H9 (cell line): Measurements from ENCODE around the gene CAMKV. TPM values are rescaled to one million over a fixed set of nuclear protein-coding genes. Genes with fewer than 3 reads are reported as not detected.

Experiments used
- DNase-seq: peaks from one replicate; pipeline ENCODE4 v3.0.0-alpha.2; 2017
- H2AFZ ChIP-seq: one replicate; pipeline ENCODE4 v1.6.1; 2013; ENCODE audit warnings: mild to moderate bottlenecking, low read length, control low read depth, moderate library complexity
- H2AK5ac ChIP-seq: 2 replicates; pipeline ENCODE4 v1.6.1; 2013; ENCODE audit warnings: low read length, control low read depth, mixed read lengths; ENCODE audit not compliant: insufficient read length
- H2BK120ac ChIP-seq: one replicate; pipeline ENCODE4 v1.6.1; 2013; ENCODE audit warnings: low read depth, mild to moderate bottlenecking, low read length, control low read depth, inconsistent platforms; ENCODE audit not compliant: poor library complexity, severe bottlenecking
- H2BK12ac ChIP-seq: 2 replicates; pipeline ENCODE4 v1.6.1; 2013; ENCODE audit warnings: low read length, control low read depth, mixed read lengths, low read depth; ENCODE audit not compliant: insufficient read length
- H2BK15ac ChIP-seq: 2 replicates; pipeline ENCODE4 v1.6.1; 2013; ENCODE audit warnings: low read depth, low read length, control low read depth
- H2BK20ac ChIP-seq: one replicate; pipeline ENCODE4 v1.6.1; 2013; ENCODE audit warnings: low read depth, mild to moderate bottlenecking, low read length, control low read depth, inconsistent platforms; ENCODE audit not compliant: poor library complexity, severe bottlenecking
- H2BK5ac ChIP-seq: 2 replicates; pipeline ENCODE4 v1.6.1; 2013; ENCODE audit warnings: low read length, control low read depth, mixed read lengths; ENCODE audit not compliant: insufficient read length
- H3K14ac ChIP-seq: 2 replicates; pipeline ENCODE4 v1.6.1; 2013; ENCODE audit warnings: low read length, control low read depth; ENCODE audit not compliant: insufficient read depth
- H3K18ac ChIP-seq: 2 replicates; pipeline ENCODE4 v1.6.1; 2013; ENCODE audit warnings: low read depth, mild to moderate bottlenecking, mixed read lengths, low read length, control low read depth; ENCODE audit not compliant: insufficient read length
- H3K23ac ChIP-seq: 2 replicates; pipeline ENCODE4 v1.6.1; 2013; ENCODE audit warnings: low read length, control low read depth, mixed read lengths, low read depth; ENCODE audit not compliant: insufficient read length
- H3K23me2 ChIP-seq: 2 replicates; pipeline ENCODE4 v1.6.1; 2013; ENCODE audit warnings: low read depth, mild to moderate bottlenecking, mixed read lengths, low read length, control low read depth; ENCODE audit not compliant: insufficient read length, poor library complexity, severe bottlenecking
- H3K27ac ChIP-seq: 2 replicates; pipeline ENCODE4 v1.5.1; 2013; ENCODE audit warnings: low read length, control low read depth, mixed read lengths, low read depth; ENCODE audit not compliant: insufficient read length
- H3K27me3 ChIP-seq: 2 replicates; pipeline ENCODE4 v1.6.1; 2013; ENCODE audit warnings: low read length, control low read depth, inconsistent platforms; ENCODE audit not compliant: insufficient read depth
- H3K4ac ChIP-seq: 2 replicates; pipeline ENCODE4 v1.6.1; 2013; ENCODE audit warnings: low read depth, mild to moderate bottlenecking, control low read depth, inconsistent platforms, low read length, moderate library complexity
- H3K4me1 ChIP-seq: 2 replicates; pipeline ENCODE4 v1.6.1; 2013; ENCODE audit warnings: low read length, control low read depth, inconsistent platforms; ENCODE audit not compliant: insufficient read depth
- H3K4me2 ChIP-seq: 2 replicates; pipeline ENCODE4 v1.6.1; 2013; ENCODE audit warnings: low read length, control low read depth, mixed read lengths; ENCODE audit not compliant: insufficient read length, insufficient read depth
- H3K56ac ChIP-seq: 2 replicates; pipeline ENCODE4 v1.6.1; 2013; ENCODE audit warnings: low read depth, mild to moderate bottlenecking, mixed read lengths, low read length, control low read depth; ENCODE audit not compliant: insufficient read length
- H3K79me1 ChIP-seq: 2 replicates; pipeline ENCODE4 v1.6.1; 2013; ENCODE audit warnings: low read depth, mild to moderate bottlenecking, moderate library complexity, low read length, control low read depth, inconsistent platforms; ENCODE audit not compliant: insufficient read depth, poor library complexity, severe bottlenecking
- H3K79me2 ChIP-seq: 2 replicates; pipeline ENCODE4 v1.6.1; 2013; ENCODE audit warnings: low read length, control low read depth, inconsistent platforms; ENCODE audit not compliant: insufficient read depth
- H3K9ac ChIP-seq: 2 replicates; pipeline ENCODE4 v1.6.1; 2013; ENCODE audit warnings: low read length, control low read depth, mixed read lengths; ENCODE audit not compliant: insufficient read length; ENCODE audit errors: extremely low read depth
- H3K9me3 ChIP-seq: one replicate; pipeline ENCODE4 v1.6.1; 2013; ENCODE audit warnings: low read depth, low read length, inconsistent platforms; ENCODE audit not compliant: control insufficient read depth
- H3T11ph ChIP-seq: one replicate; pipeline ENCODE4 v1.6.1; 2013; ENCODE audit warnings: mild to moderate bottlenecking, low read length, control low read depth, inconsistent platforms
- H4K20me1 ChIP-seq: one replicate; pipeline ENCODE4 v1.6.1; 2013; ENCODE audit not compliant: control insufficient read depth, insufficient read length, insufficient read depth
- H4K5ac ChIP-seq: 2 replicates; pipeline ENCODE4 v1.6.1; 2013; ENCODE audit warnings: low read depth, mild to moderate bottlenecking, mixed read lengths, low read length, control low read depth; ENCODE audit not compliant: insufficient read length
- H4K8ac ChIP-seq: replicated peaks from 2 replicates; pipeline ENCODE4 v1.6.1; 2013; ENCODE audit warnings: low read length, control low read depth, mixed read lengths, low read depth; ENCODE audit not compliant: insufficient read length
- H4K91ac ChIP-seq: 2 replicates; pipeline ENCODE4 v1.6.1; 2013; ENCODE audit warnings: low read depth, mild to moderate bottlenecking, moderate library complexity, mixed read lengths, low read length, control low read depth; ENCODE audit not compliant: insufficient read length
- H3K27ac Mint-ChIP-seq, 3 experiments: 2 replicates in 2 of 3; 3 replicates in 1 of 3; pipeline ENCODE4 v1.8.0; 2020 to 2021; ENCODE audit warnings: mixed read lengths in 3 of 3, mild to moderate bottlenecking in 1 of 3, moderate library complexity in 1 of 3
- H3K27me3 Mint-ChIP-seq: 2 replicates; pipeline ENCODE4 v1.8.0; 2021; ENCODE audit warnings: low read depth, mild to moderate bottlenecking, moderate library complexity, mixed read lengths
- H3K36me3 Mint-ChIP-seq, 3 experiments: 2 replicates in 2 of 3; 3 replicates in 1 of 3; pipeline ENCODE4 v1.8.0; 2020 to 2021; ENCODE audit warnings: low read depth in 3 of 3, mixed read lengths in 3 of 3; ENCODE audit not compliant: insufficient read depth in 1 of 3
- H3K4me1 Mint-ChIP-seq, 2 experiments: 2 replicates each; pipeline ENCODE4 v1.8.0; 2020; ENCODE audit warnings: mixed read lengths in 2 of 2
- H3K4me3 Mint-ChIP-seq, 2 experiments: 2 replicates in 1 of 2; 3 replicates in 1 of 2; pipeline ENCODE4 v1.8.0; 2020 to 2021; ENCODE audit warnings: mild to moderate bottlenecking in 2 of 2, mixed read lengths in 2 of 2, moderate library complexity in 1 of 2
- H3K9me3 Mint-ChIP-seq, 2 experiments: 2 replicates in 1 of 2; 3 replicates in 1 of 2; pipeline ENCODE4 v1.8.0; 2020; ENCODE audit warnings: mild to moderate bottlenecking in 2 of 2, mixed read lengths in 2 of 2, moderate library complexity in 1 of 2
- WGBS: extraction: QIAGEN DNeasy Blood & Tissue Kit; methylation state at CpG from one replicate; pipeline ENCODE4 v1.1.7; 2013; ENCODE audit warnings: missing lambda C conversion rate, low lambda C conversion rate, mixed read lengths; ENCODE audit not compliant: insufficient read length; ENCODE audit errors: extremely low coverage; 5-methylcytosine and 5-hydroxymethylcytosine counted together
- total RNA-seq: library from RNA; stranded (reverse); gene quantifications from 2 replicates; pipeline ENCODE4 v1.2.1, GENCODE V29; 2021
- TF ChIP-seq, protein P1 (sequence below): fragments of 200-600 bp; sonication (generic); conservative IDR thresholded peaks from 3 replicates; pipeline ENCODE4 v1.8.0; 2021; ENCODE audit warnings: antibody characterized with exemption, mild to moderate bottlenecking

CAMKV gene
- total RNA-seq, 1 experiment from 2014 or later, result 54.2 TPM

DNA sequence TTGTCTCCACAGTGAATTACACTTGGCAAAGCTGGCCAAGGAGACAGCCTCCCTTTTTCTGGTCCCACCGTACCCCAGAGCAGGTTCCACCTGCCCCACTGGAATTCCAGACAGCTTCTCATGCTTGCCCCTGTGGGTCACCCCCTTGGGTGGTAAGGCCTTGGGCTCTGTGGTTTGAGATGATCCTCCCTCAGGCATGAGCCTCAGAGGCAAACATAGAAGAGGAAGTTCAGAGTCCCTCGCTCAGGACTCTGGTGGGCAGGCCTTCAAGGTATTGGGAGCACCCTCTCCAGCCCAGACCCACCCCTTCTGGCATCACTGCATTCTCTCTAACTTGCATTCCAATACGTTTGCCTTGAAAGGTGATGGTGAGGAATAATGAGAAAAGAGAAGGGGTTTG is 38.4 kb downstream of the CAMKV start:
- H3K9me3 ChIP-seq, result no peaks in the 10 kb centered on the region
- no peak overlapping the region for H2BK120ac ChIP-seq
- no peak overlapping the region for H3K27ac ChIP-seq
- no peak overlapping the region for H4K8ac ChIP-seq
- H3K4ac ChIP-seq, result no peak overlapping the region
- Mint-ChIP-seq H3K4me3 (no peak overlapping the region), H3K27me3 (no peaks in the 10 kb centered on the region), H3K4me1 (no peaks in the 10 kb centered on the region), H3K27ac (no peak overlapping the region), H3K9me3 (no peaks in the 10 kb centered on the region), H3K36me3 (peaks cover 19 to 68% (median 46%) of the 10 kb centered on the region in 3 experiments; a peak in 6 of 7 replicates)
- H2BK5ac ChIP-seq, result no peak overlapping the region
- no peak overlapping the region for H2BK15ac ChIP-seq
- H3K23me2 ChIP-seq, result no peaks in the 10 kb centered on the region
- H2AFZ ChIP-seq, result no peak overlapping the region
- no peak overlapping the region for H3T11ph ChIP-seq
- no peak for DNase-seq
- H3K23ac ChIP-seq, result no peak overlapping the region
- no peaks in the 10 kb centered on the region for H4K20me1 ChIP-seq
- H3K18ac ChIP-seq, result no peak overlapping the region
- no peak overlapping the region for H2BK20ac ChIP-seq
- no peak overlapping the region for H4K91ac ChIP-seq
- no peak overlapping the region for H3K9ac ChIP-seq
- H3K14ac ChIP-seq, result no peak overlapping the region
- no peaks in the 10 kb centered on the region for H3K79me1 ChIP-seq
- no peaks in the 10 kb centered on the region for H3K4me1 ChIP-seq
- no CpG with 5 or more reads among the region's 3 CpGs for WGBS
- no peak overlapping the region for H2AK5ac ChIP-seq
- no peak overlapping the region for H3K4me2 ChIP-seq
- no peak overlapping the region for H4K5ac ChIP-seq
- no peak overlapping the region for H3K56ac ChIP-seq
- no peaks in the 10 kb centered on the region for H3K27me3 ChIP-seq
- no peaks in the 10 kb centered on the region for H3K79me2 ChIP-seq
- no peak overlapping the region for H2BK12ac ChIP-seq
- TF ChIP-seq, protein P1, sequence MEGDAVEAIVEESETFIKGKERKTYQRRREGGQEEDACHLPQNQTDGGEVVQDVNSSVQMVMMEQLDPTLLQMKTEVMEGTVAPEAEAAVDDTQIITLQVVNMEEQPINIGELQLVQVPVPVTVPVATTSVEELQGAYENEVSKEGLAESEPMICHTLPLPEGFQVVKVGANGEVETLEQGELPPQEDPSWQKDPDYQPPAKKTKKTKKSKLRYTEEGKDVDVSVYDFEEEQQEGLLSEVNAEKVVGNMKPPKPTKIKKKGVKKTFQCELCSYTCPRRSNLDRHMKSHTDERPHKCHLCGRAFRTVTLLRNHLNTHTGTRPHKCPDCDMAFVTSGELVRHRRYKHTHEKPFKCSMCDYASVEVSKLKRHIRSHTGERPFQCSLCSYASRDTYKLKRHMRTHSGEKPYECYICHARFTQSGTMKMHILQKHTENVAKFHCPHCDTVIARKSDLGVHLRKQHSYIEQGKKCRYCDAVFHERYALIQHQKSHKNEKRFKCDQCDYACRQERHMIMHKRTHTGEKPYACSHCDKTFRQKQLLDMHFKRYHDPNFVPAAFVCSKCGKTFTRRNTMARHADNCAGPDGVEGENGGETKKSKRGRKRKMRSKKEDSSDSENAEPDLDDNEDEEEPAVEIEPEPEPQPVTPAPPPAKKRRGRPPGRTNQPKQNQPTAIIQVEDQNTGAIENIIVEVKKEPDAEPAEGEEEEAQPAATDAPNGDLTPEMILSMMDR, result no peak
